Activated naive CD8-positive, alpha-beta T cell treated with anti-CD3 and anti-CD28 coated beads for 36 hours (primary cell): ENCODE results near the gene LRRC37B. TPM values are rescaled to one million over a fixed set of nuclear protein-coding genes. Genes with fewer than 3 reads are reported as not detected.
"Not testable (repeated sequence)": the region's sequence is repeated elsewhere in the genome, so short reads cannot be mapped to it uniquely, and the experiment has no call there.

Experiments used
- DNase-seq: peaks from one replicate; pipeline ENCODE4 v3.0.0; 2021
- H3K27ac Mint-ChIP-seq: one replicate; pipeline ENCODE4 v1.8.0; 2022; ENCODE audit warnings: mild to moderate bottlenecking, moderate library complexity, mixed read lengths
- H3K27me3 Mint-ChIP-seq: one replicate; pipeline ENCODE4 v1.8.0; 2022; ENCODE audit warnings: mild to moderate bottlenecking, mixed read lengths
- H3K36me3 Mint-ChIP-seq: one replicate; pipeline ENCODE4 v1.8.0; 2021; ENCODE audit warnings: mild to moderate bottlenecking, mixed read lengths
- H3K4me1 Mint-ChIP-seq: one replicate; pipeline ENCODE4 v1.8.0; 2021; ENCODE audit warnings: mixed read lengths
- H3K4me3 Mint-ChIP-seq: one replicate; pipeline ENCODE4 v1.8.0; 2022; ENCODE audit warnings: mild to moderate bottlenecking, moderate library complexity, mixed read lengths
- H3K9me3 Mint-ChIP-seq: one replicate; pipeline ENCODE4 v1.8.0; 2022; ENCODE audit warnings: mixed read lengths
- total RNA-seq, 2 experiments: library from RNA; stranded (reverse); gene quantifications; one replicate each; pipeline ENCODE4 v1.2.3, GENCODE V29; 2021

Gene LRRC37B
- total RNA-seq: 10 to 100 TPM; 11.3 to 12.2 TPM

DNA sequence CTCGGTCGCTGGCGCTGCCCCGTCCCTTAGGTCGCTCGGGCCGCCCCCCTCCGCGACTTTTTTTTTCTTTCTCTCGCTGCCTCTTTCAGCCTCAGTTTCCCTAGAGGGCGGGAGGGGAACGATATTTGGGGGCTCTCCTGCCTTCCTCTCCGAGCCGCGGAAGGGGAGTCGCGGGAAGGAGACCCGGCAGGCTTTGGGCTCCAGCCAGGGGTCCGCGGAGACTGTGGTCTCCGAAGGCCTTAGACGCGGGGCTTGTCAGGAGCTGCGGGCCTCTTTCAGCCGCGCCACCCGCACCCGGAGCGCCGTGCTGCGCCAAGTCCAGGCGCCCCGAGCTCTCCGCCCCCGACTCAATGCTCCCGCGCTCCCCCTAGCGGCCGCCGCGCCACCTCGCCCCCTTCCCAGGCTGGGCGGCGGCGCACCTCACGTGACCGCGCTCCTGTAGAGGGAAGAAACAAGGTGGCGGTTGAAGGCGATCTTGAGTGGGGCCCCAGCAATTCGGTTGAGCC lies at the start of gene LRRC37B:
LRRC37B (plus strand) TSS at position 427 of the 506 bp plus-strand sequence. CDS start 14,010 bp downstream, outside the sequence.
- Mint-ChIP-seq H3K4me3 (peak within 1 kb of the TSS; percentile 87), H3K9me3 (no peaks in the 10 kb centered on the region), H3K4me1 (peaks cover 34% of the 10 kb centered on the region), H3K27ac (peak within 1 kb of the TSS; percentile 84), H3K36me3 (peaks cover 6% of the 10 kb centered on the region), H3K27me3 (no peaks in the 10 kb centered on the region)
- DNase-seq: peak; percentile 91

DNA sequence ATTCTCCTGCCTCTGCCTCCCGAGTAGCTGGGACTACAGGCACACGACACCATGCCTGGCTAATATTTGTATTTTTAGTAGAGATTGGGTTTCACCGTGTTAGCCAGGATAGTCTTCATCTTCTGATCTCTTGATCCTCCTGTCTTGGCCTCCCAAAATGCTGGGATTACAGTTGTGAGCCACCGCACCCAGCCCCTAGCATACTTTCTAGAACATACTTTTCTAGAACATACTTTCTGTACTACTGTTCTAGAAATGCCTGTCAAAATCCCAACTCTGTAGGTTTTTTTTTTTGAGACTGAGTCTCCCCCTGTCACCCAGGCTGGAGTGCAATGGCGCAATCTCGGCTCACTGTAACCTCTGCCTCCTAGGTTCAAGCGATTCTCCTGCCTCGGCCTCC lies 43.1 kb upstream of the LRRC37B start:
- not testable (repeated sequence) for H3K36me3 Mint-ChIP-seq, H3K27ac Mint-ChIP-seq, H3K4me1 Mint-ChIP-seq, H3K9me3 Mint-ChIP-seq, DNase-seq, H3K4me3 Mint-ChIP-seq, H3K27me3 Mint-ChIP-seq

DNA sequence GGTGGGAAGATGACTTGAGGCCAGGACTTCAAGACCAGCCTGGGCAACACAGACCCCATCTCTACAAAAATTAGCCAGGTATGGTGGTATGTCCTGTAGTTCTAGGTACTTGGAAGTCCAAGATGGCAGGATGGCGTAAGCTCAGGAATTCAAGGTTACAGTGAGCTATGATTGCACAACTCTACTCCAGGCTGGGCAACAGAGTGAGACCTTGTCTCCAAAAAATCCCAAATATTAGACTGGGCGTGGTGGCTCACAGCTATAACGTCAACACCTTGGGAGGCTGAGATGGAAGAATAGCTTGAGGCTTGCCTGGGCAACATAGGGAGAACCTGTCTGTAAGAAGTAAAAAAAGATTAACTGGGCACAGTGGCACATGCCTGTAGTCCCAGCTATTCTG lies 39.5 kb upstream of the LRRC37B start:
- Mint-ChIP-seq H3K27ac (no peak overlapping the region), H3K4me1 (peaks cover 2% of the 10 kb centered on the region), H3K9me3 (no peaks in the 10 kb centered on the region), H3K36me3 (peaks cover 4% of the 10 kb centered on the region), H3K4me3 (no peak overlapping the region), H3K27me3 (no peaks in the 10 kb centered on the region)
- no peak for DNase-seq

DNA sequence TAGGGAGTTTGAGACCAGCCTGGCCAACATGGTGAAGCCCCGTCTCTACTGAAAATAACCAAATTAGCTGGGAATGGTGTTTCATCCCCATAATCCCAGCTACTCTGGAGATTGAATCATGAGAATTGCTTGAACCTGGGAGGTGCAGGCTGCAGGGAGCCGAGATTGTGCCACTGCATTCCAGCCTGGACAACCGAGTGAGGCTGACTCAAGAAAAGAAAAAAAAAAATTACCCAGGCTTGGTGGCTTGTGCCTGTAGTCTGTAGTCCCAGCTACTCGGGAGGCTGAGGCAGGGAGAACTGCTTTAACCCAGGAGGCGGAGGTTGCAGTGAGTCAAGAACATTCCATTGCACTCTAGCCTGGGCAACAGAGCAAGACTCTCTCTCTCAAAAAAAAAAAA lies 36.8 kb upstream of the LRRC37B start:
- H3K36me3 Mint-ChIP-seq, H3K9me3 Mint-ChIP-seq, H3K27me3 Mint-ChIP-seq, H3K27ac Mint-ChIP-seq, H3K4me1 Mint-ChIP-seq, DNase-seq, H3K4me3 Mint-ChIP-seq: not testable (repeated sequence)

DNA sequence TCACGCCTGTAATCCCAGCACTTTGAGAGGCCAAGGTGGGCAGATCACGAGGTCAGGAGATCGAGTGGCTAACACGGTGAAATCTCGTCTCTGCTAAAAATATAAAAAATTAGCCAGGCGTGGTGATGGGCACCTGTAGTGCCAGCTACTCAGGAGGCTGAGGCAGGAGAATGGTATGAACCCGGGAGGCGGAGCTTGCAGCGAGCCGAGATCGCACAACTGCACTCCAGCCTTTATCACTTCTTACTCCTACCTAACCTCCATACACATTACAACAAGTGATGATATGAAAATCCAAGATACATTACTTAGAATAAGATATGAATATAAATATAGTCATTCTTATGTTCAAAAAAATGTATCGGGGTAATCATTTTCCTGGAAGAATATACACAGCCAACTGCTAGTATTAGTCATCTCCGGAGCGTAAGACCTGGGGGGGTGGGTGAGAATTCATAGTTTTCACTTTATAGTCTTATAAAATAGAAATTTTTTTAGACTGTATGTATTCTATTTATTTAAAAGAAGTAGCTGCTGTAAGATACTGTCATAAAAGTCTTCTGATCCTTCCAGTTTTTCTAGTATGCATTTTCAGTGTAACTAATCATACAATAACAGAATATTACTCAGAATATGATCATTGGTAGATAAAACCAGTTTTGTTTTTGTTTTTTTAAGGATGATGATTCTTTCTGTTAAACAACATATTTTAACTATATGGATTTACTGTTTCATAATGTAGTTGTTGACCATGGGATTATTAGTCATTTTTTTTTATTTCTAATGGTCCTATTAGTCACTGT lies 32.7 kb upstream of the LRRC37B start:
- H3K4me3 Mint-ChIP-seq, DNase-seq, H3K27me3 Mint-ChIP-seq, H3K9me3 Mint-ChIP-seq, H3K4me1 Mint-ChIP-seq, H3K27ac Mint-ChIP-seq: not testable (repeated sequence)
- peaks cover 12% of the 10 kb centered on the region for H3K36me3 Mint-ChIP-seq

DNA sequence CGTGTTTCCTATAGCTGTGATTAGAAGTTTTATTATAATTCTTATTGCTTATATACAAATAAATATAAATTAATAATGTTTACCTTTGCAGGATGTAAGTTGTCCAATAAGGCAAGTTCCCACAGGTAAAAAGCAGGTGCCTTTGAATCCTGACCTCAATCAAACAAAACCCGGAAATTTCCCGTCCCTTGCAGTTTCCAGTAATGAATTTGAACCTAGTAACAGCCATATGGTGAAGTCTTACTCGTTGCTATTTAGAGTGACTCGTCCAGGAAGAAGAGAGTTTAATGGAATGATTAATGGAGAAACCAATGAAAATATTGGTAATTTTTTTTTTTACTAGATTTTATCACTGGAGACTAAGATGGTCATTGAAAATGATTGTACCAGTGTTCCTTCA lies 31.8 kb upstream of the LRRC37B start:
- H3K27me3 Mint-ChIP-seq, H3K4me3 Mint-ChIP-seq, H3K4me1 Mint-ChIP-seq, H3K9me3 Mint-ChIP-seq, H3K27ac Mint-ChIP-seq, DNase-seq: not testable (repeated sequence)
- peaks cover 13% of the 10 kb centered on the region for H3K36me3 Mint-ChIP-seq

DNA sequence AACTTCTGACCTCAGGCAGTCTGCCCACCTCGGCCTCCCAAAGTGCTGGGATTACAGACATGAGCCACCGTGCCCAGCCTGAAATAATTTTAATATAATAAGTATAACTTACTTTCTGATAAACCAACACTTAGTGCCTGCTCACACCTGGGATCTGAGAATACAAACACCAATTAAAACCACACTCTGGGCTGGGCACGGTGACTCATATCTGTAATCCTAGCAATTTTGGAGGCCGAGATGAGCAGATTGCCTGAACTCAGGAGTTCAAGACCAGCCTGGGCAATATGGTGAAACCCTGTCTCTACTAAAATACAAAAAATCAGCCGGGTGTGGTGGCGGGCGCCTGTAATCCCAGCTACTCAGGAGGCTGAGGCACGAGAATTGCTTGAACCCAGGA lies 15.4 kb upstream of the LRRC37B start:
- not testable (repeated sequence) for H3K4me3 Mint-ChIP-seq, H3K4me1 Mint-ChIP-seq, H3K27ac Mint-ChIP-seq, H3K9me3 Mint-ChIP-seq, H3K27me3 Mint-ChIP-seq, DNase-seq
- peaks cover 15% of the 10 kb centered on the region for H3K36me3 Mint-ChIP-seq

DNA sequence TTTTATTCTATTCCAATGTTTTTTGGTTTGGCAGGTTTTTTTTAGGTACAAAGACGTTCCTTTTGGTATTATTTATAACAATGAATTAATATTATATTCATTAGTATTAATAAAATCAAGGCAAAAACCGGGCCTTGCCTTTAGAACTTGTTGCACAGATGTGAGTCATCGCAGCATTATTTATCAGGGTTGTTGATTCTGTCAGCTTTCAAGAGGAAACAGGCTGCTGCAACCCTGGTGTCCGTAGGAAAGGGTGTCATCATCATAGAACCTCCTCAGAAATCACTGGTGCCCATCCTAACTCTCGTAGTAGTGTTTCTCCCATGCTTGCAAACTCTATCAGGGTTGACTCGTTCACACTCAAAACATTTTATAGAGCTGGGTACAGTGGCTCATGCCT lies 10.2 kb upstream of the LRRC37B start:
- Mint-ChIP-seq H3K36me3 (peaks cover 13% of the 10 kb centered on the region), H3K4me1 (no peaks in the 10 kb centered on the region), H3K27me3 (no peaks in the 10 kb centered on the region), H3K27ac (no peak overlapping the region), H3K9me3 (no peaks in the 10 kb centered on the region), H3K4me3 (no peak overlapping the region)
- no peak for DNase-seq

DNA sequence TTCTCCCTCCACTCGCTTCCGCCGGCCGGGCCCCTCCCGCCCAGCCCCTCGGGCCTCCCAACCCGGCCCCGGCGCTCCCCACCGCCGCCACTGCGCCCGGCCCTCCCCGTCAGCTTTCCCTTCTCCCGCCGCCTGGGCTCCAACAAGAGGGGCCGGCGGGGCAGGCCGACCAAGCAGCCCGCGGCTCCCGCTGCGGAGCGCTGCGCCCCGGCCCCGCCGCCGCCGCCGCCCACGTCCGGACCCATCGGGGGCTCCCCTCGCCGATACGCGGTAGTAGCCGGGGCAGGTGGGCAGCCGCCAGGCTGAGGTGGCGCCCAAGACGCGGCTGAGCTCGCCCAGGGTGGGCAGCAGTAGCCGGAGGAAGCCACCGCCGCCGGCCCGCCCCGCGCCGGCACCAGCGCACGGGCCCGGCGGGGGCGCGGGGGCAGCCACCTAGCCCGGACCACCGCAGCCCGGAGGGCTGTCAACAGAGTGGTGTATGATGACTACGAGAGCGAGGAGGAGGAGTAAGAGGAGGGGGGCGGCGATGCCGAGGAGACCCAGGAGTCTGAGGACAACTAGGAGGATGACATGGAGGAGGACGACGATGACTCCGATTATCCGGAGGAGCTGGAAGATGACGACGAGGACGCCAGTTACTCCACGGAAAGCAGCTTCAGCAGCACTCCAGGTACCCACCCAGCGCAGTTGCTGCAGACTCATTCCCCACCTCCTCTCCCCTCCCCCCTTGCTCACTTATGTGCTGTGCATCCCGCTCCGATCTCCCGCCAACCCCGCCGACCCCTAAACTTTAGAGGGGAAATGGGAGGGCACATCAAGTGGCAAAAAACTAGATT lies 498 bp downstream of the LRRC37B start:
- peak overlapping the region; percentile 87 for H3K4me3 Mint-ChIP-seq
- DNase-seq: peak; percentile 67
- no peaks in the 10 kb centered on the region for H3K9me3 Mint-ChIP-seq
- no peaks in the 10 kb centered on the region for H3K27me3 Mint-ChIP-seq
- peaks cover 39% of the 10 kb centered on the region for H3K4me1 Mint-ChIP-seq
- peaks cover 6% of the 10 kb centered on the region for H3K36me3 Mint-ChIP-seq
- peak overlapping the region; percentile 84 for H3K27ac Mint-ChIP-seq

DNA sequence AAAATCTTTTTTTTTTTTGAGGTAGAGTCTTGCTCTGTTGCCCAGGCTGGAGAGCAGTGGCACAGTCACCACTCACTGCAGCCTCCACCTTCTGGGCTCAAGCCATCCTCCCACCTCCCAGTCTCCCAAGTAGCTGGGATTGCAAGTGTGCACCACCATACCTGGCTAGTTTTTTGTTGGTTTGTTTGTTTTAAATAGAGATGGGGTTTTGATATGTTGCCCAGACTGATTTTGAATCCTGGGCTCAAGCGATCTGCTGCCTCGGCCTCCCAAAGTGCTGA lies 2.0 kb downstream of the LRRC37B start:
- Mint-ChIP-seq H3K27ac (peak overlapping the region; percentile 84), H3K27me3 (no peaks in the 10 kb centered on the region), H3K4me3 (peak overlapping the region; percentile 87), H3K9me3 (no peaks in the 10 kb centered on the region), H3K36me3 (peaks cover 6% of the 10 kb centered on the region), H3K4me1 (peaks cover 42% of the 10 kb centered on the region)
- DNase-seq: no peak

DNA sequence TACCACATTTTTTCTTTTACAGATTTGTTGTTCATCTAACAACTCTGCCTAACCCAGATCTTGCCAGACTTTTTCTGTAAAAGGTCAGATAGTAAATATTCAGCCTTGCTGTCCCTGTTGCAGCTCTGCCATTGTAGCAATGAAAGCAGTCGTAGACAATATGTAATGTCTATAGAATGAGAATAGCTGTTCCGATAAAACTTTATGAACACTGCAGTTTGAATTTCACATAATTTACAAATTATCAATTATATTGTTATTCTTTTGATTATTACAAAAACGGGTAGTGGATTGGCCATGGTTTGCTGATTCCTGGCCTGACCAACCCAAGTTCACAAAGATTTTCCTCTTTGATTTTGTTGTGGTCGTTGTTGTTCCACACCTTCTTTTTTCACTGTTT lies 2.9 kb downstream of the LRRC37B start:
- Mint-ChIP-seq H3K27ac (no peak overlapping the region), H3K4me3 (no peak overlapping the region), H3K27me3 (no peaks in the 10 kb centered on the region), H3K4me1 (peaks cover 45% of the 10 kb centered on the region), H3K9me3 (no peaks in the 10 kb centered on the region), H3K36me3 (peaks cover 6% of the 10 kb centered on the region)
- no peak for DNase-seq

DNA sequence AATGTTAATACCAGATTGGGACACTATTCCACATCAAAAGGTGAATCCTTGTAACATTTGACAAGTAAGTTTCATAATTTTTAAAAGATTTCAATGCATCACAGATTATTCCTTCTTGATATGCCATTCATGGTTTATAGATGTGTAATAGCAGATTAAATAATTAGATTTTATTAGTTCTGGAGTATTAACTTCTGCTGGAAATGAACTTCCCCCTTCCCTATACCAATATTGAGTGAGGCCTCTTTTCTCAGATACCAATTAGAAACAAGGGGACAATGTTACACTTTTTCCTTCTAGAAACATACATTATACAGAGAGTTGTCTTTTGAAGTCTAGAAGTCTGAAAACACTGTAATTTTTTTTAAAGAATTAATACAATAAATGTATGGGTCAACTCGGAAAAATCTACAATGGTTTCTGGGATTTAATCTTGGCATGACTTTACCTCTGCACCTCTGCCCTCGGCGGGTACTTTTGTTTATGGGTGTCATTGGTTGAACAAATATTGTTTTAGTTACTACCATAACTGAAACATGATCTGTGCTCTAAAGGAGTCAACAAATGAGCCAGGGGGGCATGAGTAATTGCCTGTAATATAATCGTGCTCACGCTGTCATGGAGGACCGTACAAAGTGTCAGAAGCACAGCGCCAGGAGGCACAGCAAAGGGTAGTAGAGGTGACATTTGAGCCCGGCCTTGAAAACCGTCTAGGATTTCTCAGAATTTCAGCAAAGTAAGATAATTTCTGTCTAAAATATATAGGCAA lies 8.2 kb downstream of the LRRC37B start:
- no peak for DNase-seq
- H3K27me3 Mint-ChIP-seq: no peaks in the 10 kb centered on the region
- peaks cover 44% of the 10 kb centered on the region for H3K4me1 Mint-ChIP-seq
- H3K4me3 Mint-ChIP-seq: no peak overlapping the region
- no peaks in the 10 kb centered on the region for H3K9me3 Mint-ChIP-seq
- peak overlapping the region; percentile 55 for H3K27ac Mint-ChIP-seq
- peaks cover 11% of the 10 kb centered on the region for H3K36me3 Mint-ChIP-seq

DNA sequence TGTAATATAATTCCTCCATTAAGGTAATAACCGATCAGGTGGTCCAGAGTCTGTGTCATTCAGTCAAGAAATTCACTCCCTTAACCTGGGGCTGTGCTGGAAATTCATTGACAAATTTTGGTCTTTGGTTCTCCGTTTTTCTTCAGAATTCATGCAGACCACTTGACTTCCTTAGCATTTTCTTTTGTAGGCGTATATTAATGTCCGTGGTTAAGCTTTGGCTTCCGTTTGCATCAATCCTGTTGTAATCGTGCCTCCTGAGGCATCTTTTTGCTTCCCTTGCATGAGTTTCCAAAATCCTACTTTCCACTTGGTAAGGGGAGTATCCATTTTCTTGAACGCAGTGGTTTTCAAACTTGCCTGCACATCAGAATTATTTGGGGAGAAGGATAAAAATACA lies 9.0 kb downstream of the LRRC37B start:
- Mint-ChIP-seq H3K4me1 (peaks cover 39% of the 10 kb centered on the region), H3K27me3 (no peaks in the 10 kb centered on the region), H3K27ac (peak overlapping the region; percentile 47), H3K9me3 (no peaks in the 10 kb centered on the region), H3K36me3 (peaks cover 11% of the 10 kb centered on the region), H3K4me3 (no peak overlapping the region)
- DNase-seq: no peak

DNA sequence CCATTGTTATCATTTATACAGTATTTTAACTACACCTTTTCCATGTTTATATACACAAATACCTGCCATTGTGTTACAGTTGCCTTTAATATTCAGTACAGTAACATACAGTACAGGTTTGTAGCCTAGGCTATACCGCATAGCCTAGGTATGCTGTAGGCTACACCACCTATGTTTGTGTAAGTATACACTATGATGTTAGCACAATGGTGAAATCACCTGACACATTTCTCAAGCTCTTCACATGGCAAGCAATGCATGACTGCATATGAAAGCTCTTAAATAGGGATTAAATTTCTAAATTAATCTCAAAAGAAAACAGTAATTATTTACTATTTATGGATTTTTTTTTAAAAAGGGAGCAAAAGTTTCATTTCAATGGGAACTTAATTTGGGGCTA lies 12.0 kb downstream of the LRRC37B start:
- no peak overlapping the region for H3K27ac Mint-ChIP-seq
- H3K4me1 Mint-ChIP-seq: peaks cover 25% of the 10 kb centered on the region
- H3K36me3 Mint-ChIP-seq: peaks cover 12% of the 10 kb centered on the region
- H3K4me3 Mint-ChIP-seq: no peak overlapping the region
- H3K27me3 Mint-ChIP-seq: no peaks in the 10 kb centered on the region
- DNase-seq: no peak
- H3K9me3 Mint-ChIP-seq: no peaks in the 10 kb centered on the region

DNA sequence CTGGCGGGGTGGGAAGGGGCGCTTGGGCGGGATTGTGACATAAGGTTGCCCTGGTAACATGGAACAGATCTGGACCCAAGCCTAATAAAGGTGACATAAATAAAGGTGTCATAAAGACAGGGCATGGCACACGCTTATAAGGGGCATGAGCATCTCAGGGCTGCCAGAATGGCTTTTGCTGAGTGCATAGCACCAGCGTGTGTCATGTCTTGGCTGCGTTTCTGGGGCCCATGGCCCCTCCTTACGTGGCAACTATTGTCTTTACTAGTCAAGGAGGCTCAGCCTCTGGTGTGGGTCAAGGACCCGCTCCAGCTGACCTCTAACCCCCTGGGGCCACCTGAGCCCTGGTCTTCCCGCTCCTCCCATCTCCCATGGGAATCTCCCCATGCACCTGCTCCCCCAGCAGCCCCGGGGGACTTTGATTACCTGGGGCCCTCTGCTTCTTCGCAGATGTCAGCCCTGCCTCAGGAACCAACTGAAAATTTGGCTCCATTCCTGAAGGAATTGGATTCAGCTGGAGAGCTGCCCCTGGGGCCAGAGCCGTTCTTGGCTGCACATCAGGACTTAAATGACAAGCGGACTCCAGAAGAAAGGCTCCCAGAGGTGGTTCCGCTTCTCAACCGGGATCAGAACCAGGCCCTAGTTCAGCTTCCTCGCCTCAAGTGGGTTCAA lies 13.9 kb downstream of the LRRC37B start:
- no peak overlapping the region for H3K27ac Mint-ChIP-seq
- no peaks in the 10 kb centered on the region for H3K9me3 Mint-ChIP-seq
- H3K4me3 Mint-ChIP-seq: no peak overlapping the region
- peaks cover 12% of the 10 kb centered on the region for H3K36me3 Mint-ChIP-seq
- no peak for DNase-seq
- H3K4me1 Mint-ChIP-seq: peaks cover 17% of the 10 kb centered on the region
- H3K27me3 Mint-ChIP-seq: no peaks in the 10 kb centered on the region
